Prostate gland (tissue), 2 donors: ENCODE results near the gene NUMB. TPM values are rescaled to one million over a fixed set of nuclear protein-coding genes. Genes with fewer than 3 reads are reported as not detected.
"Not testable (repeated sequence)": the region's sequence is repeated elsewhere in the genome, so short reads cannot be mapped to it uniquely, and the experiment has no call there.

Source experiments
- DNase-seq: peaks from one replicate; pipeline ENCODE4 v3.0.0-alpha.2; 2019; ENCODE audit warnings: low spot score
- H3K27ac ChIP-seq, 2 donors: fragments of 200-600 bp; sonication (generic); 2 replicates each; pipeline ENCODE4 v1.5.1; 2017 to 2019
- H3K27me3 ChIP-seq: fragments of 200-600 bp; sonication (generic); replicated peaks from 2 replicates; pipeline ENCODE4 v1.5.1; 2019; ENCODE audit not compliant: insufficient read depth
- H3K36me3 ChIP-seq, 2 donors: fragments of 200-600 bp; sonication (generic); 1 replicate in 1 of 2; 2 replicates in 1 of 2; pipeline versions ENCODE4 v1.5.1 to v1.8.1; 2017 to 2019
- H3K4me1 ChIP-seq: fragments of 200-600 bp; sonication (generic); replicated peaks from 2 replicates; pipeline ENCODE4 v1.5.1; 2019
- H3K4me3 ChIP-seq, 2 donors: fragments of 200-600 bp; sonication (generic); 2 replicates each; pipeline ENCODE4 v1.5.1; 2017 to 2019
- H3K9me3 ChIP-seq: fragments of 200-600 bp; sonication (generic); 2 replicates; pipeline ENCODE4 v1.5.1; 2017
- POLR2A ChIP-seq: fragments of 450-650 bp; IDR thresholded peaks from one replicate; pipeline ENCODE4 v1.6.1; 2016; ENCODE audit warnings: antibody characterized with exemption, mild to moderate bottlenecking
- POLR2AphosphoS5 ChIP-seq: sonication (generic); formaldehyde crosslinking; IDR thresholded peaks from one replicate; pipeline ENCODE4 v1.6.1; 2017; ENCODE audit warnings: antibody characterized with exemption
- WGBS: methylation state at CpG from one replicate; pipeline ENCODE4 v1.1.5; 2018; 5-methylcytosine and 5-hydroxymethylcytosine counted together
- intact Hi-C: fragments of 100-400 bp; cut with DNase I; formaldehyde crosslinking; loops from one replicate; pipeline ENCODE4 v1.14.2; 2022
- total RNA-seq, 2 donors: library from RNA; depleted of rRNA; stranded (reverse); fragments of >200 nt; gene quantifications; one replicate each; pipeline ENCODE4 v1.1.0, GENCODE V29; 2016
- TF ChIP-seq, protein P1 (sequence below), 4 experiments: fragments of 200-600 bp in 2 of 4; fragments of 450-650 bp in 2 of 4; sonication (generic) in 2 of 4; IDR thresholded peaks; 1 replicate in 3 of 4; 2 replicates in 1 of 4; pipeline ENCODE4 v1.5.1; 2016 to 2019; ENCODE audit warnings: antibody characterized with exemption in 4 of 4, mild to moderate bottlenecking in 2 of 4, moderate library complexity in 2 of 4

NUMB gene
- total RNA-seq, 2 donors from 2014 or later = 38.4 to 57.8 TPM

DNA sequence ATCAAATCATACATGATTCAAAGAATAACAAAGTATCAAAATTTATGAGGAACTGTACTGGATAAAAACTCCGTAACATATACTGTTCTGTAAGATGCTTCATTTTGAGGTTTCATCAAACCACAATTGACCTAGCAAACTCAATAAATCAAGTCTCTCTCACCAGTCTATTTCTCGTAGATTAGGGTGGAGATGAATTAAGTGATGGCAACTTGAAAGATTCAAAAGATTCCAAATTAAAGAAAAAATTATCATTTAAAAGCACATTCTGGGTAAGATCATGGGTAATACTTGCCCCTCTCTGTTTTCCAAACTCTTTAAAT is 146.7 kb downstream of the NUMB start:
- Histone ChIP-seq H3K27ac (no peak overlapping the region), H3K9me3 (no peaks in the 10 kb centered on the region), H3K36me3 (no peaks in the 10 kb centered on the region), H3K4me3 (no peak overlapping the region), H3K27me3 (no peaks in the 10 kb centered on the region), H3K4me1 (no peaks in the 10 kb centered on the region)
- no peak for DNase-seq
- TF ChIP-seq POLR2A (no peak), POLR2AphosphoS5 (no peak)
- TF ChIP-seq, protein P1, sequence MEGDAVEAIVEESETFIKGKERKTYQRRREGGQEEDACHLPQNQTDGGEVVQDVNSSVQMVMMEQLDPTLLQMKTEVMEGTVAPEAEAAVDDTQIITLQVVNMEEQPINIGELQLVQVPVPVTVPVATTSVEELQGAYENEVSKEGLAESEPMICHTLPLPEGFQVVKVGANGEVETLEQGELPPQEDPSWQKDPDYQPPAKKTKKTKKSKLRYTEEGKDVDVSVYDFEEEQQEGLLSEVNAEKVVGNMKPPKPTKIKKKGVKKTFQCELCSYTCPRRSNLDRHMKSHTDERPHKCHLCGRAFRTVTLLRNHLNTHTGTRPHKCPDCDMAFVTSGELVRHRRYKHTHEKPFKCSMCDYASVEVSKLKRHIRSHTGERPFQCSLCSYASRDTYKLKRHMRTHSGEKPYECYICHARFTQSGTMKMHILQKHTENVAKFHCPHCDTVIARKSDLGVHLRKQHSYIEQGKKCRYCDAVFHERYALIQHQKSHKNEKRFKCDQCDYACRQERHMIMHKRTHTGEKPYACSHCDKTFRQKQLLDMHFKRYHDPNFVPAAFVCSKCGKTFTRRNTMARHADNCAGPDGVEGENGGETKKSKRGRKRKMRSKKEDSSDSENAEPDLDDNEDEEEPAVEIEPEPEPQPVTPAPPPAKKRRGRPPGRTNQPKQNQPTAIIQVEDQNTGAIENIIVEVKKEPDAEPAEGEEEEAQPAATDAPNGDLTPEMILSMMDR (IDR thresholded peaks at IDR 0.05) = no peak
- intact Hi-C loops = no loop called here
- 67% methylated on average over 2 of the region's 2 CpGs for WGBS

DNA sequence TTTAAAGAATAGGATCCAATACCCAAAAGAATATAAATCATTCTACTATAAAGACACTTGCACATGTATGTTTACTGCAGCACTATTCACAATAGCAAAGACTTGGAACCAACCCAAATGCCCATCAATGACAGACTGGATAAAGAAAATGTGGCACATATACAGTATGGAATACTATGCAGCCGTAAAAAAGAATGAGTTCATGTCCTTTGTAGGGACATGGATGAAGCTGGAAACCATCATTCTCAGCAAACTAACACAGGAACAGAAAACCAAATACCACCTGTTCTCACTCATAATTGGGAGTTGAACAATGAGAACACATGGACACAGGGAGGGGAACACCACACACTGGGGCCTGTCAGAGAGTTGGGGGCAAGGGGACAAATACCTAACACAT is 149.1 kb downstream of the NUMB start:
- H3K9me3 ChIP-seq, DNase-seq, H3K36me3 ChIP-seq, H3K27me3 ChIP-seq, H3K4me1 ChIP-seq, H3K27ac ChIP-seq, H3K4me3 ChIP-seq, intact Hi-C loops: not testable (repeated sequence)
- WGBS = 95% methylated on average over 1 of the region's 1 CpG

DNA sequence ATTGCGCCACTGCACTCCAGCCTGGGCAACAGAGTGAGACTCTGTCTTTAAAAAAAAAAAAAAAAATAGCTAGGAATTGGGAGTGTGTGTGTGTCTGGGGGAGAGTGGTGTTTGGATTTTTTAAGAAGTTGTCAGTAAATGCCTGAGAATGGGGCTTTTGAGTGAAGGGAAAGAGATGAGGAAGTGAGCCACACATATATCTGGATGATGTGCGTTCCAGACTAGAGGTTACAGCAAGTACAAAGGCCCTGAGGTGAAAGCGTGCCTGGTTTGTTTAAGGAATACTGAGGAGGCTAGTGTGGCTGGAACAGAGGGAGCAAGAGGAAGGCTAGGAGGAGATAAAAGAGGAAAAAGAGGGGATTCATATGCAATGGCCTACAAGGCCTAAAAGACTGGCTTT is 151.1 kb downstream of the NUMB start:
- intact Hi-C loops = no loop called here
- H3K36me3 ChIP-seq = no peaks in the 10 kb centered on the region
- WGBS = 95% methylated on average over 3 of the region's 3 CpGs
- H3K27ac ChIP-seq = no peak overlapping the region
- no peaks in the 10 kb centered on the region for H3K9me3 ChIP-seq
- no peak for DNase-seq
- no peak overlapping the region for H3K4me3 ChIP-seq
- TF ChIP-seq POLR2AphosphoS5 = no peak
- no peak for TF ChIP-seq POLR2A
- TF ChIP-seq, protein P1 (IDR thresholded peaks at IDR 0.05) = no peak
- no peaks in the 10 kb centered on the region for H3K27me3 ChIP-seq
- H3K4me1 ChIP-seq = no peaks in the 10 kb centered on the region

DNA sequence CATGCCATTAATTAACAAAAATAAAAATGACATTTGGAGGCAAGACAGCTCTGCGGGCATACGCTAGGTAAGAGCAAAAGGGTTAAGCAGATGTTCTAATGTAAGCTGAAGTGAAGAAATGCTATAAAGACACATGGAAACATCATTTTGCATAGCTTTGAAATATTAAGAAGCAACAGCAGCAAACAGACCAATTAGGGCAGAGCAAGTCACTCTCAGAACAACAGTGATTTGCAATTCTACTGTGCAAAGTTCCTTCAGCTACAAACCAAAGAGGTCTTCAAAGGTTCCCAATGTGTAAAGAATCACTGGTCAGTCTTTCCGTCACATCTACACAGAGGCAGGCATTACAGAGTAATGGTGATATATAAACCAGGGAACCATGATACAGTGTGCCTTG is 152.8 kb downstream of the NUMB start:
- Histone ChIP-seq H3K4me1 (no peaks in the 10 kb centered on the region), H3K27ac (no peak overlapping the region), H3K4me3 (no peak overlapping the region), H3K36me3 (no peaks in the 10 kb centered on the region), H3K9me3 (no peaks in the 10 kb centered on the region), H3K27me3 (no peaks in the 10 kb centered on the region)
- intact Hi-C loops = no loop called here
- no peak for TF ChIP-seq POLR2A
- TF ChIP-seq, protein P1 (IDR thresholded peaks at IDR 0.05) = no peak
- TF ChIP-seq POLR2AphosphoS5 = no peak
- no peak for DNase-seq
- 61% methylated on average over 3 of the region's 3 CpGs for WGBS

DNA sequence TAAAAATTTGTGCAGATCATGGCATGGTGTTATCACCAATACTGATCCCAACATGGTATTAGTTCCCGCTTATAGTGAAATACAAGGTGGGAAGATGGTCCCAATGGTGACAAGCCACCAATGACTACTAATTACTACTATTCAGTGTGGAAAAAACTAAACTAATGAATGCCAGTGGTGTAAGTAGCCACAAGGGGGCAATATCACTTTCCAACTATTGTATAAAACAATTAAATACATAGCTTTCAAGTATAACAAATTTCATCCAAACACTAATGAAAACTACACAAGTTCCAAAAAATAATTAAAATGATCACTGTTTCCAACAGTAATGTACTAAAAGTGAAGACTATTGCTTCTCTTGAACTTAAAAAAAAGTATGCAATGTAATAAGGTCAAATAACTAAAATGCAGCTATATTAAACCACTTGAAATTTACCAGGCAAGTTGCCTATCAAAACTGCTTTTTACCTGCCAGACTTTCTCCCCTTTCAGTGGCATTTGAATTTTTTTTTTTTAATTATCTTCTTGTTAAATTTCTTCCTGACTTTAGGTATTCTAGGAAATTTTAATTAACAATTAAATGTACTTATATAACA is 163.0 kb downstream of the NUMB start:
- intact Hi-C loops = no loop called here
- H3K9me3 ChIP-seq = no peaks in the 10 kb centered on the region
- no peak overlapping the region for H3K27ac ChIP-seq
- no peaks in the 10 kb centered on the region for H3K4me1 ChIP-seq
- 93% methylated on average over 1 of the region's 1 CpG for WGBS
- no peak overlapping the region for H3K4me3 ChIP-seq
- H3K36me3 ChIP-seq = no peaks in the 10 kb centered on the region
- TF ChIP-seq POLR2AphosphoS5 = no peak
- TF ChIP-seq, protein P1 (IDR thresholded peaks at IDR 0.05) = peak; percentile 46 to 75 (median 66)
- H3K27me3 ChIP-seq = no peaks in the 10 kb centered on the region
- DNase-seq = peak; percentile 13
